Progenitor cell of endocrine pancreas (in vitro differentiated cells): ENCODE measurements around the gene LTBP1. TPM values are rescaled to one million over a fixed set of nuclear protein-coding genes. Genes with fewer than 3 reads are reported as not detected.
A peak's percentile ranks its signal among the peaks of the same experiment; 100 is the strongest.

ENCODE experiments used
- DNase-seq: peaks from one replicate; pipeline ENCODE4 v3.0.0; 2021; ENCODE audit warnings: low spot score; ENCODE audit not compliant: unreplicated experiment
- H3K27ac Mint-ChIP-seq: 2 replicates; pipeline ENCODE4 v1.8.0; 2021; ENCODE audit warnings: mild to moderate bottlenecking, moderate library complexity, mixed read lengths
- H3K27me3 Mint-ChIP-seq: 2 replicates; pipeline ENCODE4 v1.8.0; 2021; ENCODE audit warnings: mixed read lengths
- H3K36me3 Mint-ChIP-seq: 2 replicates; pipeline ENCODE4 v1.8.0; 2022; ENCODE audit warnings: mixed read lengths; ENCODE audit not compliant: insufficient read depth
- H3K4me1 Mint-ChIP-seq: 2 replicates; pipeline ENCODE4 v1.8.0; 2021; ENCODE audit warnings: low read depth, mixed read lengths
- H3K4me3 Mint-ChIP-seq: 2 replicates; pipeline ENCODE4 v1.8.0; 2021; ENCODE audit warnings: low read depth, mild to moderate bottlenecking, moderate library complexity, mixed read lengths
- H3K9me3 Mint-ChIP-seq: 2 replicates; pipeline ENCODE4 v1.8.0; 2021; ENCODE audit warnings: low read depth, mixed read lengths
- CTCF ChIP-seq: fragments of 200-600 bp; sonication (generic); IDR thresholded peaks from one replicate; pipeline ENCODE4 v1.5.0; 2021; ENCODE audit warnings: antibody characterized with exemption, mild to moderate bottlenecking; ENCODE audit not compliant: unreplicated experiment
- total RNA-seq: library from RNA; stranded (reverse); gene quantifications from 2 replicates; pipeline ENCODE4 v1.2.1, GENCODE V29; 2021

LTBP1 gene
- total RNA-seq, 1 donor from 2014 or later: 63.0 TPM

DNA sequence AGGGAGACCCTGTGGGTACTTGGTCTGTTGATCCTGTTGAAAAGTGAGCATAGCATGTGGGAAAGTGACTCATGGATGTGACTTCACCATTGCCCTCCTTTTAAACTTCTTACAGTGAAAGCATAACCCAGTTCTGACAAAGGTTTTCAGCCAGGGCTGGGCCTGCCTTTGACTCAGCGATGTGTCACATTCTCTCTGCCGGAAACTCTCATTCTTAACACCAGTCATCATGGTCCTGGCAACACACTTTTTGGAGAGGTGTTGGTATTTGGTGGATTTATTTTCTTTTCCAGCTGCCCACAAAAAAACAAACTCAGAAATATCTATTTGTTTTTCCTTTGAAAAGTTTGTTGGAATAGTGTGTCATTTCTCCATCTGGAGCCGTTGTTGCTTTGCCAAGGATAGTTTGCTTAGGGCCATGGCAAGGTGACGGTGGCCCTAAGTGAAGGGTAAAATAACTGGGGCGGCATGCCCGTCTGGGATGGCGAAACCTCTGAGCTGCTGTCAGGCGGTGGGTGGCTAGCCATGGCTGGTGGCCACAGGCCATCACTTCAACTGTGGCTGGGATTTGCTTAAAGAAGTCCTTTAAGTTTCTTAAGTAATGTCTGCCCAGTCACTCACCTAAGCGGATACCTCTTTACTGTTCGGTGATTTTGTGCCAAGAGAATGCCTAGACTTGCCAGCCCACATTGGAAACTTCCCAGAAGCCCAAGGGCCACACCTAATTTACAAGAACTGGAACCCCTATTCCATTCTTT, 123.3 kb downstream of the LTBP1 start:
- Mint-ChIP-seq H3K9me3 (no peaks in the 10 kb centered on the region), H3K4me1 (peaks cover 2% of the 10 kb centered on the region), H3K27me3 (no peaks in the 10 kb centered on the region), H3K36me3 (no peaks in the 10 kb centered on the region), H3K27ac (no peak overlapping the region), H3K4me3 (no peak overlapping the region)
- TF ChIP-seq CTCF: no peak
- no peak for DNase-seq

DNA sequence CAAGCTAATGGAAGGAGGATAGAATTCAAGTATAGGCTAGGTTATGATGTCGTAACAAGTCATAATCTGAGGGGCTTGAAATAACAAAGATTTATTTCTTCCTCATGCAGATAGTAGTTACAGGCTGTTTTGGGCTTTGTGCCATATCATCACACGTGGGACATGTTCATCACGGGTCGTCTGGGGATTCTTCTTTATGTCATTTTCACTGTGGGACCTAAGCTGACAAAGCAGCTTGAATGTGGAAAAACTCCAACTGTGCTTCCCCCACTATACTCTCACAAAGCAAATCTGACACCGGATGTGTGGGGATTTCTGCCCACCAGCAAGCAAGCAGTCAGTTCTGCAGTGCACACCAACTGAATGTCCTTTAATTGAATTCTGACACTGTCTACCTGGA, 124.8 kb downstream of the LTBP1 start:
- no peak overlapping the region for H3K4me3 Mint-ChIP-seq
- no peak for DNase-seq
- no peaks in the 10 kb centered on the region for H3K27me3 Mint-ChIP-seq
- H3K4me1 Mint-ChIP-seq: peaks cover 2% of the 10 kb centered on the region
- H3K9me3 Mint-ChIP-seq: peaks cover 3% of the 10 kb centered on the region
- TF ChIP-seq CTCF: no peak
- H3K27ac Mint-ChIP-seq: peak overlapping the region; percentile 55
- no peaks in the 10 kb centered on the region for H3K36me3 Mint-ChIP-seq

DNA sequence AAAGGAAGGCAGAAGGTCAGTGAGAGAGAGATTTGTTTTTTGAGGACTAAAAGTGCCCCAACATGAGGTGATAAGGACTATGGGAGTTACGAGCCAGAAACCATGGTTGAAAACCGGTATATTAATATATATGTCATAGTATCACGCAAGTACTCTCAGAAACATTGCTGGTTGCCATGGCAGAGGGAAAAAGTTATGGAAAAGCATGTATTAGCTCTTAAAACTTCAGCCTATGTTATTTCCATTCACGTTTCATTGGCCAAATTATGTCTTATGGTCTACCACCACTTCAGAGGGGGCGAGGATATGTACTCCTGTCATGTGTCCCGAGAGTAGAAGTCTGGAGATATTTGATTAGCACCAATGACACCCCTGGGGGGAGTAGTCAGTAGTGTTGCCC, 125.9 kb downstream of the LTBP1 start:
- H3K27me3 Mint-ChIP-seq: no peaks in the 10 kb centered on the region
- peaks cover 2% of the 10 kb centered on the region for H3K4me1 Mint-ChIP-seq
- no peak for DNase-seq
- TF ChIP-seq CTCF: no peak
- no peak overlapping the region for H3K4me3 Mint-ChIP-seq
- peaks cover 3% of the 10 kb centered on the region for H3K9me3 Mint-ChIP-seq
- H3K27ac Mint-ChIP-seq: no peak overlapping the region
- H3K36me3 Mint-ChIP-seq: no peaks in the 10 kb centered on the region

GRCh38 chr2:33073018-33073417, 126.3 kb downstream of the LTBP1 start:
- Mint-ChIP-seq H3K27ac (no peak overlapping the region), H3K36me3 (no peaks in the 10 kb centered on the region), H3K27me3 (no peaks in the 10 kb centered on the region), H3K9me3 (peaks cover 3% of the 10 kb centered on the region), H3K4me1 (peaks cover 5% of the 10 kb centered on the region), H3K4me3 (no peak overlapping the region)
- no peak for DNase-seq
- no peak for TF ChIP-seq CTCF

- DNase-seq: no peak
- Mint-ChIP-seq H3K4me1 (peaks cover 4% of the 10 kb centered on the region), H3K27ac (no peak overlapping the region), H3K4me3 (no peak overlapping the region), H3K27me3 (no peaks in the 10 kb centered on the region), H3K9me3 (peaks cover 3% of the 10 kb centered on the region), H3K36me3 (no peaks in the 10 kb centered on the region)
- TF ChIP-seq CTCF: no peak
These were observed 127.4 kb downstream of the LTBP1 start for GRCh38 chr2:33074197-33074596.
